Lower lobe of right lung (tissue), 2 donors: ENCODE data around the gene TIMP2. TPM values are rescaled to one million over a fixed set of nuclear protein-coding genes. Genes with fewer than 3 reads are reported as not detected.

ENCODE experiments used
- ATAC-seq, 2 donors: fragments of 200-7000 bp; cut with Tn5 transposase; one replicate each; pipeline ENCODE4 v1.9.1; 2020 to 2022; ENCODE audit warnings: mild to moderate bottlenecking in 2 of 2, moderate library complexity in 2 of 2
- DNase-seq: peaks from one replicate; pipeline ENCODE4 v3.0.0-alpha.2; 2020
- H3K27ac ChIP-seq: fragments of 200-600 bp; one replicate; pipeline ENCODE4 v1.8.0; 2022
- H3K27me3 ChIP-seq: fragments of 200-600 bp; one replicate; pipeline ENCODE4 v1.8.0; 2022; ENCODE audit warnings: low read depth
- H3K36me3 ChIP-seq: fragments of 200-600 bp; one replicate; pipeline ENCODE4 v1.8.0; 2022; ENCODE audit warnings: mild to moderate bottlenecking
- H3K4me1 ChIP-seq: fragments of 200-600 bp; one replicate; pipeline ENCODE4 v1.8.0; 2022
- H3K4me3 ChIP-seq: fragments of 200-600 bp; one replicate; pipeline ENCODE4 v1.8.0; 2022; ENCODE audit warnings: mild to moderate bottlenecking
- H3K9me3 ChIP-seq: fragments of 200-600 bp; one replicate; pipeline ENCODE4 v1.8.0; 2022
- intact Hi-C: fragments of 100-400 bp; cut with DNase I; formaldehyde crosslinking; loops from one replicate; pipeline ENCODE4 v1.11.0; 2022
- total RNA-seq: library from RNA; stranded (reverse); fragmentation: NEBNext Ultra II Directional; extraction: Animal tissue kit (Norgen Biotek cat#: 25700); gene quantifications from one replicate; pipeline ENCODE4 v1.2.1, GENCODE V29; 2021
- TF ChIP-seq, protein P1 (sequence below): fragments of 200-600 bp; IDR thresholded peaks from one replicate; pipeline ENCODE4 v1.8.0; 2022; ENCODE audit warnings: antibody characterized with exemption, mild to moderate bottlenecking
- donor health status: DM: no; HTN: yes; CAD: no; lungs with severe emphysema.

Gene TIMP2
- total RNA-seq, 1 donor from 2014 or later: 260 TPM

GRCh38 chr17:78960928-78961327 is 35.7 kb upstream of the TIMP2 start:
- Histone ChIP-seq H3K4me3 (no peak overlapping the region), H3K27ac (no peak overlapping the region), H3K36me3 (no peaks in the 10 kb centered on the region), H3K9me3 (no peaks in the 10 kb centered on the region), H3K4me1 (peaks cover 10% of the 10 kb centered on the region), H3K27me3 (no peaks in the 10 kb centered on the region)
- intact Hi-C loops: loop anchor here (10.0 kb wide), 1 partner anchor 96 kb away; no protein-coding TSS in a partner anchor
- peak; percentile 90 to 91 for ATAC-seq
- peak; percentile 77 for DNase-seq
- TF ChIP-seq, protein P1, sequence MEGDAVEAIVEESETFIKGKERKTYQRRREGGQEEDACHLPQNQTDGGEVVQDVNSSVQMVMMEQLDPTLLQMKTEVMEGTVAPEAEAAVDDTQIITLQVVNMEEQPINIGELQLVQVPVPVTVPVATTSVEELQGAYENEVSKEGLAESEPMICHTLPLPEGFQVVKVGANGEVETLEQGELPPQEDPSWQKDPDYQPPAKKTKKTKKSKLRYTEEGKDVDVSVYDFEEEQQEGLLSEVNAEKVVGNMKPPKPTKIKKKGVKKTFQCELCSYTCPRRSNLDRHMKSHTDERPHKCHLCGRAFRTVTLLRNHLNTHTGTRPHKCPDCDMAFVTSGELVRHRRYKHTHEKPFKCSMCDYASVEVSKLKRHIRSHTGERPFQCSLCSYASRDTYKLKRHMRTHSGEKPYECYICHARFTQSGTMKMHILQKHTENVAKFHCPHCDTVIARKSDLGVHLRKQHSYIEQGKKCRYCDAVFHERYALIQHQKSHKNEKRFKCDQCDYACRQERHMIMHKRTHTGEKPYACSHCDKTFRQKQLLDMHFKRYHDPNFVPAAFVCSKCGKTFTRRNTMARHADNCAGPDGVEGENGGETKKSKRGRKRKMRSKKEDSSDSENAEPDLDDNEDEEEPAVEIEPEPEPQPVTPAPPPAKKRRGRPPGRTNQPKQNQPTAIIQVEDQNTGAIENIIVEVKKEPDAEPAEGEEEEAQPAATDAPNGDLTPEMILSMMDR: no peak

- TF ChIP-seq, protein P1: no peak
- ATAC-seq (no peak), DNase-seq (no peak)
- Histone ChIP-seq H3K27me3 (no peaks in the 10 kb centered on the region), H3K4me3 (no peak overlapping the region), H3K27ac (no peak overlapping the region), H3K9me3 (no peaks in the 10 kb centered on the region), H3K4me1 (peaks cover 10% of the 10 kb centered on the region), H3K36me3 (no peaks in the 10 kb centered on the region)
- intact Hi-C loops: loop anchor here (10.0 kb wide), 1 partner anchor 95 kb away; no protein-coding TSS in a partner anchor
These were observed 34.6 kb upstream of the TIMP2 start for GRCh38 chr17:78959803-78960202.

GRCh38 chr17:78958641-78959127 is 33.5 kb upstream of the TIMP2 start:
- TF ChIP-seq, protein P1: no peak
- ATAC-seq (peak in 1 of 2 donors; percentile 40), DNase-seq (no peak)
- no peaks in the 10 kb centered on the region for H3K9me3 ChIP-seq
- H3K4me1 ChIP-seq: peaks cover 10% of the 10 kb centered on the region
- no peaks in the 10 kb centered on the region for H3K36me3 ChIP-seq
- no peak overlapping the region for H3K4me3 ChIP-seq
- H3K27ac ChIP-seq: no peak overlapping the region
- H3K27me3 ChIP-seq: no peaks in the 10 kb centered on the region
- intact Hi-C loops: no loop called here

- H3K4me1 ChIP-seq: peaks cover 10% of the 10 kb centered on the region
- H3K27me3 ChIP-seq: no peaks in the 10 kb centered on the region
- ATAC-seq (no peak), DNase-seq (no peak)
- no peaks in the 10 kb centered on the region for H3K9me3 ChIP-seq
- no peak overlapping the region for H3K27ac ChIP-seq
- TF ChIP-seq, protein P1: no peak
- no peaks in the 10 kb centered on the region for H3K36me3 ChIP-seq
- intact Hi-C loops: no loop called here
- H3K4me3 ChIP-seq: no peak overlapping the region
These were observed 31.9 kb upstream of the TIMP2 start for GRCh38 chr17:78957128-78957527.

DNA sequence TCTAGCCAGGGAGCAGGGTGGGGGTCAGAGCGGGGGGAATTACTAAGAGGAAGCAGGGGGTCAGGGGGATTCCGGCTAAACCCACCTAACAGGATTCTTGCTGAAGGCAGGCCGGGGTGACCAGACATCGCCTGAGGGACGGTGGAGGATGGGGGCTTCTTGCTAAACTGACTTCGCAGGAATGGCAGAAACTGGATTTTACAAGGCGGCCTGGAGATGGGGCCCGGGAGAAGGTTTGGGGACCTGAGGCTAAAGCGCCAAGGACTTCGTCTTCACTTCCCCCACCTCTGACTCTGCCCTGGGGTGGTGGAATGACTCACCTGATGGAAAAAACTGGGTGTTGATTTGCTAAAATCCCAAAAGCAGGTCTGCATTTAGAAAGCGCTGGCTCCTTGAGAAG is 31.1 kb upstream of the TIMP2 start:
- TF ChIP-seq, protein P1: no peak
- ATAC-seq: no peak
- intact Hi-C loops: no loop called here
- H3K36me3 ChIP-seq: no peaks in the 10 kb centered on the region
- DNase-seq: no peak
- H3K4me1 ChIP-seq: peaks cover 5% of the 10 kb centered on the region
- H3K27me3 ChIP-seq: no peaks in the 10 kb centered on the region
- no peak overlapping the region for H3K27ac ChIP-seq
- H3K9me3 ChIP-seq: peaks cover under 1% of the 10 kb centered on the region
- H3K4me3 ChIP-seq: no peak overlapping the region
